Measurements from ENCODE around the gene ASXL2.

GRCh38 chr2:25757906-25758305, 120.4 kb downstream of the ASXL2 start:
- TF ChIP-seq CTCF (IDR thresholded peaks at IDR 0.05) (no peak), POLR2AphosphoS5 (IDR thresholded peaks at IDR 0.05) (no peak), POLR2A (IDR thresholded peaks at IDR 0.05) (no peak), EP300 (IDR thresholded peaks at IDR 0.05) (no peak)

All from suprapubic skin (tissue), 4 donors.